NCI-H146 treated with DMSO at 0.1 percent for 48 hours (cell line): ENCODE results near the gene CEP70.

ENCODE experiments used
- DNase-seq: peaks from one replicate; lab custom pipeline; 2025; ENCODE audit not compliant: unreplicated experiment; lab: John Stamatoyannopoulos, UW

Gene CEP70

GRCh38 chr3:138472141-138472825, 121.8 kb downstream of the CEP70 start:
- no peak for DNase-seq

- DNase-seq: no peak
Observed at GRCh38 chr3:138471481-138471880, 122.6 kb downstream of the CEP70 start.

GRCh38 chr3:138470687-138471086, 123.4 kb downstream of the CEP70 start:
- no peak for DNase-seq

- no peak for DNase-seq
Observed at GRCh38 chr3:138469874-138470273, 124.2 kb downstream of the CEP70 start.

GRCh38 chr3:138468886-138469285, 125.2 kb downstream of the CEP70 start:
- no peak for DNase-seq

- no peak for DNase-seq
Observed at GRCh38 chr3:138468451-138468850, 125.6 kb downstream of the CEP70 start.

GRCh38 chr3:138467931-138468330, 126.1 kb downstream of the CEP70 start:
- DNase-seq: no peak

GRCh38 chr3:138465925-138466324, 128.1 kb downstream of the CEP70 start:
- DNase-seq: no peak

- no peak for DNase-seq
Observed at GRCh38 chr3:138465451-138465850, 128.6 kb downstream of the CEP70 start.

- DNase-seq: no peak
Observed at GRCh38 chr3:138464491-138464860, 129.6 kb downstream of the CEP70 start.

GRCh38 chr3:138463724-138464490, 130.2 kb downstream of the CEP70 start:
- DNase-seq: no peak

GRCh38 chr3:138461896-138462295, 132.2 kb downstream of the CEP70 start:
- DNase-seq: no peak

GRCh38 chr3:138461246-138461645, 132.8 kb downstream of the CEP70 start:
- no peak for DNase-seq

GRCh38 chr3:138460536-138461205, 133.4 kb downstream of the CEP70 start:
- DNase-seq: no peak

- DNase-seq: no peak
Observed at GRCh38 chr3:138459619-138460535, 134.2 kb downstream of the CEP70 start.

GRCh38 chr3:138458774-138459499, 135.1 kb downstream of the CEP70 start:
- DNase-seq: no peak

GRCh38 chr3:138457863-138458735, 136.0 kb downstream of the CEP70 start:
- DNase-seq: no peak

GRCh38 chr3:138456961-138457862, 136.8 kb downstream of the CEP70 start:
- no peak for DNase-seq
